RWPE1 (cell line): ENCODE data around the gene POU2F2.

Source experiments
- CTCF ChIA-PET: fragments of 350-600 bp; sonication (Branson Sonifier 250); formaldehyde crosslinking; extraction: SDS; loops from one replicate; lab custom pipeline; 2021; lab: Yijun Ruan, JAX
- POLR2A ChIA-PET: fragments of 400-600 bp; formaldehyde crosslinking; extraction: SDS; loops from one replicate; lab custom pipeline; 2020; ENCODE audit warnings: antibody characterized with exemption; ENCODE audit not compliant: low non-redundant PET; lab: Yijun Ruan, JAX
- DNase-seq: peaks from one replicate; pipeline ENCODE4 v3.0.0; 2012; ENCODE audit warnings: low spot score
- H3K27ac ChIP-seq: fragments of 450-650 bp; 2 replicates; pipeline ENCODE4 v1.5.1; 2017
- TF ChIP-seq, protein P1 (sequence below): fragments of 450-650 bp; conservative IDR thresholded peaks from 2 replicates; pipeline ENCODE4 v1.5.1; 2017; ENCODE audit warnings: low read depth, mild to moderate bottlenecking

Gene POU2F2

DNA sequence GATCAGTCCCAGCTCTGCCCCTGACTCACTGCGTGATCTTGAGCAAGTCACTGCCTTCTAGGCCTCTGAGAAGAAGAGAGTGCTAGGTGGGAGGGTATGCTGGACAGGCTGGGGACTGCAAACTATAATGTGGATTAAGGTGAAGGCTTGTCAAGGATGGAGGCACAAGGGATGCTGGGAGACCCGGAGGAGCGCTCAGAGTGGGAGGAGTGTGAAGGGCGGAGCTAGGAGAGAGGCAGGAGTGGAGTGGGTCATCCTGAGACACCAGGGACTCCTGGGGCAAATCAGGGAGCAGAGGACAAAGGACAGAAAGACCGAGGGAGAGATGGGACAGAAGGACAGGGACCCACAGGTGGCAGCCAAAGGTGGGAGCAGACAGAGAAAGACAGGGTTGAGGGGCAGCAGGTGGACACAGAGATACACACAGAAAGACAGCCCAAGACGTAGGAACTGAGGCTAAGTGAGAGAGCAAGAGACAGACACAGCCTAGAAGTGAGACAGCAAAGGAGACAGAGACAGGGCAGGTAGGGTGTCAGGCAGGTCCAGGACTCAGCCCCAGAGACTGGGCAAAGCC, 64.8 kb downstream of the POU2F2 start:
- no peak overlapping the region for H3K27ac ChIP-seq
- DNase-seq: no peak
- ChIA-PET POLR2A (no interaction called here), CTCF (interaction anchor here (0.5 kb wide), 1 partner anchor 117 kb away, joined by 4 read pairs; no protein-coding TSS in a partner anchor)
- TF ChIP-seq, protein P1, sequence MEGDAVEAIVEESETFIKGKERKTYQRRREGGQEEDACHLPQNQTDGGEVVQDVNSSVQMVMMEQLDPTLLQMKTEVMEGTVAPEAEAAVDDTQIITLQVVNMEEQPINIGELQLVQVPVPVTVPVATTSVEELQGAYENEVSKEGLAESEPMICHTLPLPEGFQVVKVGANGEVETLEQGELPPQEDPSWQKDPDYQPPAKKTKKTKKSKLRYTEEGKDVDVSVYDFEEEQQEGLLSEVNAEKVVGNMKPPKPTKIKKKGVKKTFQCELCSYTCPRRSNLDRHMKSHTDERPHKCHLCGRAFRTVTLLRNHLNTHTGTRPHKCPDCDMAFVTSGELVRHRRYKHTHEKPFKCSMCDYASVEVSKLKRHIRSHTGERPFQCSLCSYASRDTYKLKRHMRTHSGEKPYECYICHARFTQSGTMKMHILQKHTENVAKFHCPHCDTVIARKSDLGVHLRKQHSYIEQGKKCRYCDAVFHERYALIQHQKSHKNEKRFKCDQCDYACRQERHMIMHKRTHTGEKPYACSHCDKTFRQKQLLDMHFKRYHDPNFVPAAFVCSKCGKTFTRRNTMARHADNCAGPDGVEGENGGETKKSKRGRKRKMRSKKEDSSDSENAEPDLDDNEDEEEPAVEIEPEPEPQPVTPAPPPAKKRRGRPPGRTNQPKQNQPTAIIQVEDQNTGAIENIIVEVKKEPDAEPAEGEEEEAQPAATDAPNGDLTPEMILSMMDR: no peak

DNA sequence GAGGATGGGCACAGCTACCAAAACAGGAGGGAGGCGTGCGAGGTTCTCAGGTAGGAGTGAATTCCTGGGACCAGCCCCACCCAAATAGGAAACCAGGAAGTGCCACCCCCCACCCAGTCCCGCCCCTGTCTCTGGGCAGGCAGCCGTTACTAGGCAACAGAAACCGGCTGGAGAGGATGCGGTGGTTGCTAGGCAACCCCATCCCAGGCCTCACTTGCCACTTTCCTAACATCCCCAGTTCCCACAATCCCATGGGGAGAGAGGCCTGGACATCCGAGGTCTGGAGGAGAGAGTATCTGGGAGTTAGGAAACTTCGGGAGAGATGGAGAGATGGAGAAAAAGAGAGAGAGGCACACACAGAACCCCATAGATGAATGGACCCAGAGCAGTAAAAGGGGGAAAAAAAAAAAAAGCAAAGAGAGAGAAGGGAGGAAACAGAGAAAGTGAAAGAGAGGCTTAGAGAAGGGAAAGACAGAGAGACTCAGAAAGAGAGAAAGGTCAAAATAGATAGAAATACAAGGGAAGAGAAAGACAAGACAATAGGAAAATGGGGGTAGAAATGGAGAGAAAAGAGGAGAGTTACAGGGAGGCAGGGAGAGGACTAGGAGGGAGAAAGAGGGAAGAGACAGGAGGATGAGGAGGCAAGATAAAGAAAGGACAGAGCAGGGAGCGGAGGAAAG, 66.0 kb downstream of the POU2F2 start:
- no peak overlapping the region for H3K27ac ChIP-seq
- ChIA-PET POLR2A (no interaction called here), CTCF (no interaction called here)
- DNase-seq: peak; percentile 66
- TF ChIP-seq, protein P1: no peak

GRCh38 chr19:42065511-42065910, 66.7 kb downstream of the POU2F2 start:
- DNase-seq: no peak

DNA sequence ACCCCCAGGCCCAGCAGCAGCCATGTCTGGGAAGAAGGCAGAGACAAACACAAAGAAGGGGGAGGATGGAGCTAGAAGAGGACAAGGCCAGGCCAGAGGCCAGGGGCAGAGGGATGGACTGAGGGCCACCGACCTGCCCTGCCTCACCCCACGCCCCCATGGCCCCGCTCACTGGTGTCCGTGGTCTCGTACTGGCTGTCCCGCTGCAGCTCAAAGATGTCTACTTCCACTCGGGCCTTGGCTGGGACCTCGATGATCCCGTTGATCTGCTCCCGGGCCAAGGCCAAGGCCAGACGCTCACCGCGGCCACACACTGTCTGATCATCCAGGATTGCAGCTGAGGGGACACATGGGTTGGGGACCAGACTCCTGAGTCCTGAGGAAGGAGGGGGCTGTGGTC, 67.2 kb downstream of the POU2F2 start:
- POLR2A ChIA-PET: no interaction called here
- TF ChIP-seq, protein P1: no peak
- H3K27ac ChIP-seq: no peak overlapping the region
- CTCF ChIA-PET: interaction anchor here (0.8 kb wide), 1 partner anchor 13 kb away, joined by 4 read pairs; no protein-coding TSS in a partner anchor
- no peak for DNase-seq

More at GRCh38 chr19:42065511-42065910, 66.7 kb downstream of the POU2F2 start:
- ChIA-PET CTCF (interaction anchor here (0.8 kb wide), 1 partner anchor 14 kb away, joined by 4 read pairs; no protein-coding TSS in a partner anchor), POLR2A (no interaction called here)
- TF ChIP-seq, protein P1: no peak
- no peak overlapping the region for H3K27ac ChIP-seq

DNA sequence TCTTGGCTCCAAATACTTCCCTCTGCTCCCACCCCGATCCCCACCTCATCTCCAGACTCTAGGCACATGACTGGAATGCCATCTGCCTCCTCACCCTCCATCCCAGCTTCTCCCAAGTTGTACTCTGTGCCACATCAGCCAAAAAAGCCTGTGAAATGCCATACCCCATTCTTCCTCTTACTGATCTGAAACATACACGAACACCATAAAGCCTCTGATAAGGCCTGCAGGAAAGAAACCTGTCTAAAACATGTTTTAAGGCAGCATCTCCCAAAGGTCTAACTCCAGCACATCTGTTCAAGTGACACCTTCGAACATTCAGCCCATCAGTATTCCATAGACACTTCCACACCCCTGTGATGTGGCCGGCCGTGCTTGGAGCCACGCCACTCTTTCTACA, 67.8 kb downstream of the POU2F2 start:
- no peak overlapping the region for H3K27ac ChIP-seq
- DNase-seq: no peak
- ChIA-PET POLR2A (interaction anchor here (0.5 kb wide), 1 partner anchor 9 kb away, joined by 3 read pairs; no protein-coding TSS in a partner anchor), CTCF (no interaction called here)
- TF ChIP-seq, protein P1: no peak

DNA sequence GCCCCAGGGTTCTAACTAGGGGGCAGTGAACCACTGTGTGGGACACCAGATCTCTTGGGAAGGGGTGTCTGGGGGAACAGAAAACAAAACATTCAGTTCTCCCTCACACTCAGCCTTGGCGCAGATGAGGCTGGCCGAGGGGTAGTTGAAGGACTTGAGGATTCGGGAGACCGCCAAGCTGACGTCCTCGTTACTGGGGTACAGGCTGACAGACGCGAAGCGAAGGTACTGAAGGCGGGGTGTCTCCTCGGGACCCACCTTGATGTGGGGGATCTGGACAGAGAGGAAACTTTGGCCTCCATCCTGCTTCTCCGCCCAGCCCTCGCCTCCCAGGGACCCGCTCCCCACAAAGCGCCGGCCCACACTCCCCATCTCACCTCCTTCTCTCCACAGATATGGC, 69.9 kb downstream of the POU2F2 start:
- DNase-seq: no peak
- ChIA-PET POLR2A (no interaction called here), CTCF (no interaction called here)
- H3K27ac ChIP-seq: no peak overlapping the region
- TF ChIP-seq, protein P1: no peak
